ENCODE measurements around the gene FBRSL1.

Gene FBRSL1

GRCh38 chr12:132484183-132484890 lies 5.6 kb upstream of the FBRSL1 start:
- no peak for DNase-seq (ENCODE audit: low read depth)

- no peak for DNase-seq (ENCODE audit: low read depth)
These were observed 5.0 kb upstream of the FBRSL1 start for GRCh38 chr12:132484891-132485441.

GRCh38 chr12:132485619-132486018 lies 4.3 kb upstream of the FBRSL1 start:
- no peak for DNase-seq (ENCODE audit: low read depth)

GRCh38 chr12:132486168-132486567 lies 3.8 kb upstream of the FBRSL1 start:
- DNase-seq (ENCODE audit: low read depth), result no peak

- DNase-seq (ENCODE audit: low read depth), result no peak
These were observed 3.4 kb upstream of the FBRSL1 start for GRCh38 chr12:132486576-132486975.

- no peak for DNase-seq (ENCODE audit: low read depth)
These were observed 2.6 kb upstream of the FBRSL1 start for GRCh38 chr12:132487311-132487741.

GRCh38 chr12:132488127-132489077 lies 1.5 kb upstream of the FBRSL1 start:
- DNase-seq (ENCODE audit: low read depth), result no peak

GRCh38 chr12:132489078-132489601 lies 811 bp upstream of the FBRSL1 start:
- DNase-seq (ENCODE audit: low read depth), result peak; percentile 28

GRCh38 chr12:132490422-132491137 lies 629 bp downstream of the FBRSL1 start:
- DNase-seq (ENCODE audit: low read depth), result no peak

GRCh38 chr12:132491138-132491663 lies 1.2 kb downstream of the FBRSL1 start:
- no peak for DNase-seq (ENCODE audit: low read depth)

- DNase-seq (ENCODE audit: low read depth), result no peak
These were observed 1.9 kb downstream of the FBRSL1 start for GRCh38 chr12:132491761-132492378.

- no peak for DNase-seq (ENCODE audit: low read depth)
These were observed 2.6 kb downstream of the FBRSL1 start for GRCh38 chr12:132492522-132492921.

GRCh38 chr12:132492951-132493350 lies 3.0 kb downstream of the FBRSL1 start:
- DNase-seq (ENCODE audit: low read depth), result no peak

GRCh38 chr12:132493482-132494178 lies 3.7 kb downstream of the FBRSL1 start:
- no peak for DNase-seq (ENCODE audit: low read depth)

GRCh38 chr12:132494294-132495164 lies 4.6 kb downstream of the FBRSL1 start:
- DNase-seq (ENCODE audit: low read depth), result no peak

GRCh38 chr12:132495165-132495544 lies 5.2 kb downstream of the FBRSL1 start:
- DNase-seq (ENCODE audit: low read depth), result no peak

GRCh38 chr12:132495629-132496357 lies 5.8 kb downstream of the FBRSL1 start:
- DNase-seq (ENCODE audit: low read depth), result no peak

GRCh38 chr12:132496358-132496669 lies 6.4 kb downstream of the FBRSL1 start:
- no peak for DNase-seq (ENCODE audit: low read depth)

- no peak for DNase-seq (ENCODE audit: low read depth)
These were observed 6.8 kb downstream of the FBRSL1 start for GRCh38 chr12:132496710-132497109.
